ENCODE data around the gene NAA50.

Gene NAA50

GRCh38 chr3:113719758-113720157, 26.3 kb downstream of the NAA50 start:
- Mint-ChIP-seq H3K4me1 (ENCODE audit: low read depth) (peaks cover 15% of the 10 kb centered on the region), H3K27me3 (ENCODE audit: low read depth) (no peaks in the 10 kb centered on the region), H3K36me3 (ENCODE audit: low read depth) (peaks cover 47% of the 10 kb centered on the region), H3K9me3 (no peaks in the 10 kb centered on the region), H3K27ac (no peak overlapping the region), H3K4me3 (no peak overlapping the region)
- DNase-seq (ENCODE audit: low spot score), result no peak

- no peak for DNase-seq (ENCODE audit: low spot score)
- Mint-ChIP-seq H3K9me3 (no peaks in the 10 kb centered on the region), H3K4me1 (ENCODE audit: low read depth) (peaks cover 14% of the 10 kb centered on the region), H3K4me3 (no peak overlapping the region), H3K36me3 (ENCODE audit: low read depth) (peaks cover 44% of the 10 kb centered on the region), H3K27me3 (ENCODE audit: low read depth) (no peaks in the 10 kb centered on the region), H3K27ac (no peak overlapping the region)
Observed at GRCh38 chr3:113719294-113719693, 26.8 kb downstream of the NAA50 start.

DNA sequence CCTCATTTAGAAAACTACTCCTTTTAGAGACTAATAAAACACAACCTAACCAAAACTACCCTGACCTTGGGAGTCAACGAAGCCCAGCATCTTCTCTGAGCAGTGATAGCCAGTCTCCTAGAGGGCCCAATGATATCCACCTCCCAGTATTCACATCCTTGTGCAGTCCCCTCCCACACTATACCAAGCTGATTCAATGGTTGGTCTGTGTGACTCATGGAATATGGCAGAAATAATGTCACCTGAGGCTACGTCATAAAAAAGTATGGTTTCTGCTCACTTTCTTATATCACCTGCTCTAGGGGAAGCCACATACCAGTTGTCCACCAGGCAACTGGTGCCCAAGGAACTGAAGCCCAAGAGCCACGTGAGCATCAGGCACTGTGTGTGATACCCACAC, 28.2 kb downstream of the NAA50 start:
- no peak for DNase-seq (ENCODE audit: low spot score)
- Mint-ChIP-seq H3K9me3 (no peaks in the 10 kb centered on the region), H3K36me3 (ENCODE audit: low read depth) (peaks cover 40% of the 10 kb centered on the region), H3K4me3 (no peak overlapping the region), H3K4me1 (ENCODE audit: low read depth) (peaks cover 11% of the 10 kb centered on the region), H3K27me3 (ENCODE audit: low read depth) (no peaks in the 10 kb centered on the region), H3K27ac (no peak overlapping the region)

GRCh38 chr3:113717308-113717707, 28.7 kb downstream of the NAA50 start:
- peaks cover 4% of the 10 kb centered on the region for H3K27me3 Mint-ChIP-seq (ENCODE audit: low read depth)
- H3K4me3 Mint-ChIP-seq, result no peak overlapping the region
- peaks cover 11% of the 10 kb centered on the region for H3K4me1 Mint-ChIP-seq (ENCODE audit: low read depth)
- H3K9me3 Mint-ChIP-seq, result no peaks in the 10 kb centered on the region
- DNase-seq (ENCODE audit: low spot score), result no peak
- no peak overlapping the region for H3K27ac Mint-ChIP-seq
- peaks cover 35% of the 10 kb centered on the region for H3K36me3 Mint-ChIP-seq (ENCODE audit: low read depth)

- Mint-ChIP-seq H3K4me3 (no peak overlapping the region), H3K27ac (no peak overlapping the region), H3K36me3 (ENCODE audit: low read depth) (peaks cover 15% of the 10 kb centered on the region), H3K9me3 (no peaks in the 10 kb centered on the region), H3K27me3 (ENCODE audit: low read depth) (peaks cover 5% of the 10 kb centered on the region), H3K4me1 (ENCODE audit: low read depth) (peaks cover 5% of the 10 kb centered on the region)
- DNase-seq (ENCODE audit: low spot score), result no peak
Observed at GRCh38 chr3:113714702-113715101, 31.3 kb downstream of the NAA50 start.

GRCh38 chr3:113712129-113712528, 33.9 kb downstream of the NAA50 start:
- Mint-ChIP-seq H3K9me3 (no peaks in the 10 kb centered on the region), H3K27ac (no peak overlapping the region), H3K4me1 (ENCODE audit: low read depth) (peaks cover 5% of the 10 kb centered on the region), H3K27me3 (ENCODE audit: low read depth) (peaks cover 11% of the 10 kb centered on the region), H3K36me3 (ENCODE audit: low read depth) (peaks cover 7% of the 10 kb centered on the region), H3K4me3 (no peak overlapping the region)
- DNase-seq (ENCODE audit: low spot score), result no peak

DNA sequence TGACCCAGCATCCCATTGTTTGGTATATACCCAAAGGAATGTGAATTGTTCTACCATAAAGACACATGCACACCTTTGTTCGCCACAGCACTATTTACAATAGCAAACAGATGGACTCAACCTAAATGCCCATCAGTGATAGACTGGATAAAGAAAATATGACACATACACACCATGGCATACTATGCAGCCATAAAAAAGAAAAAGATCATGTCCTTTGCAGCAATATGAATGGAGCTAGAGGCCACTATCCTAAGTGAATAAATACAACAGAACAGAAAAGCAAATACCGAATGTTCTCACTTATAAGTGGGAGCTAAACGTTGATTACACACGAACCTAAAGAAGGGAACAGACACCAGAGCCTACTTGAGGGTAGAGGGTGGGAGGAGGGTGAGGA, 38.2 kb downstream of the NAA50 start:
- H3K27ac Mint-ChIP-seq, result no peak overlapping the region
- H3K9me3 Mint-ChIP-seq, result no peaks in the 10 kb centered on the region
- peaks cover 14% of the 10 kb centered on the region for H3K27me3 Mint-ChIP-seq (ENCODE audit: low read depth)
- H3K36me3 Mint-ChIP-seq (ENCODE audit: low read depth), result no peaks in the 10 kb centered on the region
- no peak overlapping the region for H3K4me3 Mint-ChIP-seq
- peaks cover 5% of the 10 kb centered on the region for H3K4me1 Mint-ChIP-seq (ENCODE audit: low read depth)
- DNase-seq (ENCODE audit: low spot score), result no peak

- Mint-ChIP-seq H3K9me3 (no peaks in the 10 kb centered on the region), H3K36me3 (ENCODE audit: low read depth) (peaks cover 2% of the 10 kb centered on the region), H3K27me3 (ENCODE audit: low read depth) (no peaks in the 10 kb centered on the region), H3K4me3 (peak overlapping the region; percentile 78), H3K4me1 (ENCODE audit: low read depth) (peaks cover 19% of the 10 kb centered on the region), H3K27ac (peak overlapping the region; percentile 67)
- DNase-seq (ENCODE audit: low spot score), result no peak
Observed at GRCh38 chr3:113698956-113699355, 47.1 kb downstream of the NAA50 start.

DNA sequence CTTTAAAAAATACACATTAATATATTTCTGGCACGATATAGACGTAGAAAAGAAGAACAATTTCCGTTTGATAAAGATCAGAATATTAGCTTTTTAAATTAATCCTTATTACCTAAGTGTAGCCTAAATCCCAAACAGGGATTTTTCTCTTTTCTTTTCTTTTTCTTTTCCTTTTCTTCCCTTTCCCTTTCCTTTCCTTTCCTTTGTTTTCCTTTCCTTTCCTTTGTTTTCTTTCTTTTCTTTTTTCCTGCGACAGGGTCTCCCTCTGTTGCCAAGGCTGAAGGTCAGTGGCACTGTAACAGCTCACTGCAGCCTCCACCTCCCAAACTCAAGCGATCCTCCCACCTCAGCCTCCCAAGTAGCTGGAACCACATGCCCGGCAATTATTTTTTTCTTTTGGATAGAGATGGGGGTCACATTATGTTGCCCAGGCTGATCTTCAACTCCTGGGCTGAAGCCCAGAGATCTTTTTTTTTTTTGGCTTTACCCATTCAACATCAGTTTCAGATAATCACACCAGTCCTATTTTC, 47.8 kb downstream of the NAA50 start:
- Mint-ChIP-seq H3K4me1 (ENCODE audit: low read depth) (peaks cover 22% of the 10 kb centered on the region), H3K9me3 (no peaks in the 10 kb centered on the region), H3K4me3 (no peak overlapping the region), H3K27ac (no peak overlapping the region), H3K27me3 (ENCODE audit: low read depth) (no peaks in the 10 kb centered on the region), H3K36me3 (ENCODE audit: low read depth) (peaks cover 2% of the 10 kb centered on the region)
- no peak for DNase-seq (ENCODE audit: low spot score)

DNA sequence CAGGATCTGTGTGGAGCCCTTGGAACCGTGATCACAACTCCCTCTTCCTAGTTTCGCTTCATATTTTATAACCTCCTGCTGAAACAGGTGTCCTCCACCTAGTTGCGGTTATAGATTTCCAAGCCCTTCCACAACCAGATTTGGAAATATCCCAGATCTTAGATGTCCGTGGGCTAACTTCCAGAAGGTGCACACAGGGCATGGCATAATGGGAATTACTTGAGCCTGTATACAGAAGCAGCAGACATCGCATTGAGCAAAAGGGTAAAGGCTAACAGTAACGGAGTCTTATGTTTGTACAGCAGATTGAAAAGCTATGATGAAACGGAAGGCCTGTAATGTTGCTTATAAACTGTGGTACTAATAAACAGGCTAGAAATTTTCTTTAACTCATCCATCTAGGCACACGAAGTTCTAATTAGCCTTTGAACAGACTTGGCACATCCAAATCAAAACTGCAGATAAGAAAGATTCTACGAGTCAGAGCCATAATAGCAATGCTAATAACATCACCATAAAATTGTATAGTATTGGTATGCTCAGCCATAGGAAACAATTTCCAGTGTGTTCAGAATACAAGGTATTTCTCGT, 48.5 kb downstream of the NAA50 start:
- DNase-seq (ENCODE audit: low spot score), result no peak
- peaks cover 2% of the 10 kb centered on the region for H3K36me3 Mint-ChIP-seq (ENCODE audit: low read depth)
- no peaks in the 10 kb centered on the region for H3K9me3 Mint-ChIP-seq
- H3K4me3 Mint-ChIP-seq, result no peak overlapping the region
- H3K4me1 Mint-ChIP-seq (ENCODE audit: low read depth), result peaks cover 22% of the 10 kb centered on the region
- no peak overlapping the region for H3K27ac Mint-ChIP-seq
- H3K27me3 Mint-ChIP-seq (ENCODE audit: low read depth), result no peaks in the 10 kb centered on the region

DNA sequence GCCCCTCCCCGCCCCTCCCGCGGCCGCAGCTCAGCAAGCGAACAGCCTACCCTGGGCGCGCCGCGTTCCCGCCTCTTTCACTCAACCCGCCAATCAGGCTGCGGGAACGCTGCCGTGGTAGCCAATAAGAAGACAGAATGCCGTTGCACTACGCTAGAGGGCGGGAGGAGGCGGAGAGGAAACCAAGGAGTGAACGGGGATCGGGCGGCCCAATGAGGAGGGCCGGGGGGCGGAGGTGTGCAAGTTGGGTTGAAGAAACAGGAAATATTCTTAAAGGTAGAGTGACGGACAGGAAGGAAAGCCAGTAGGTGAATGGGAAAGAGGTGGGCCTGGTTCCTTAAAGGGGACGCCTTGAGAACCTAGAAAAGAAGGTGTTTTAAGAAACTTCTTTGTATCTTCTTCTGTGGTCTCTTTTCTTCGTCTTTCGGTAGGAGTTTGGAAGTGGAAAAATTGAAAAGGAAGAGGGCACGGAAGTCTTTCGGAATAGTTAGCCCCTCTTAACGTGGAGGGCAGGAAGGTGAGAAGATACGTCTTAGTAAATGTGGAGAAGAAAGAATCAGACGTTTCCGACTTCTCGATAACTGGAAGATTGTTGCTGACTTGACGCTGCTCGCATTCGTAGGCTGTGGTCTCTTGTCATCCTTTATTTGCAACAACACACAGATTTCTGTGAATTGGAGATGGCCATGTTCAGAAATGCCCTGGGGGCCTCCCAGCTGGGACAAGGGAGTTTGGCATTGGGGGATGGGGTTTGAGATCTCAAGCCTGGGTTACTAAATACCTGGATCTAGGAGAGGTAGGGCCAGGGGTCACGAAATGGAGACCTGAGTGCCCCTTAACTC, 49.2 kb downstream of the NAA50 start:
- Mint-ChIP-seq H3K9me3 (no peaks in the 10 kb centered on the region), H3K27me3 (ENCODE audit: low read depth) (no peaks in the 10 kb centered on the region), H3K27ac (no peak overlapping the region), H3K4me3 (no peak overlapping the region), H3K36me3 (ENCODE audit: low read depth) (peaks cover 2% of the 10 kb centered on the region), H3K4me1 (ENCODE audit: low read depth) (peaks cover 22% of the 10 kb centered on the region)
- peak; percentile 99 for DNase-seq (ENCODE audit: low spot score)

DNA sequence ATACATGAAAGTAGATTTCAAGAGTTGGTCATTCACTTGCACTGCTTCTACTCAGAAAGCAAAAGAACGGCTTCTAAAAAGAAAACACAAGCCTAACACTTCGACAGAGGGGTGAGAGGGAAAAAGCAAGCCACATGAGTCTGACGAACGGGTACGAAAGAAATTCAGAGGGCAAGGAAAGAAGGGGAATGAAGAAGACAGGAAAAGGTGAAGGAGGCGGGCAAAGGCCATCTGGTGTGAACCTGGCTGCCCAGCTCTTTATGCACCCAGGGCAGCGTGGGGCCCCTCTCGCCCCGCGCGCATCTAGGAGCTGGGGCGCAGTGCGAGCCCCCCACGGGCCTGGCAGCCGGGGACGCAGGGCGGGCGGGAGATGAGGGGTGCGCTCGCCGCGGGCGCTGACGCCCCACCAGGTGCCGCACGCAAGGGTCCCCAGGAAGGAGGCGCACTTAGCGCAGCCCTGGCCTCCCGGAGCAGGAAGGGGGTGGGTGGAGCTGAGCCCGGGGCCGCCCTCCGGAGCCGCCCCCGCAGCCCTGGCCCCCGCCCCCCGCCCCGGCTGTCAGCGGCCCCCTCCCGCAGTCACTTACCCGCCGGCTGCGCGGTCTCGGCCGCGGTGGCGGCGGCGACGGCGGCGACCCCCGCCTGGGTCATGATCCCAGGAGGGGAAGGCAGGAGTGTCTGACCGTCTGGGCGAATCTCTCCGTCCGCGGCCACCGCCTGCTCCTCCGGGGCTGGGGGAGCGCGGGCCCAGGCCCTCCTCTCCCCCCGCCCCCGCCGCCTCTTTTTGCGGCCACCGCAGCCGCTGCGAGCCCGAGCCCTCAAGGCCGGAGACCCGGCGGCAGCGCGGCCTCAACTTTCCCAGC, 50.0 kb downstream of the NAA50 start, which contains the start of gene USF3:
Gene USF3 (minus strand): TSS at position 857 of the 860 bp plus-strand sequence. CDS start 21,764 bp downstream, outside the sequence.
- Mint-ChIP-seq H3K36me3 (ENCODE audit: low read depth) (peaks cover 2% of the 10 kb centered on the region), H3K27ac (peak within 1 kb of the TSS; percentile 100), H3K27me3 (ENCODE audit: low read depth) (no peaks in the 10 kb centered on the region), H3K9me3 (no peaks in the 10 kb centered on the region), H3K4me3 (peak within 1 kb of the TSS; percentile 99), H3K4me1 (ENCODE audit: low read depth) (peaks cover 22% of the 10 kb centered on the region)
- DNase-seq (ENCODE audit: low spot score), result peak; percentile 75

DNA sequence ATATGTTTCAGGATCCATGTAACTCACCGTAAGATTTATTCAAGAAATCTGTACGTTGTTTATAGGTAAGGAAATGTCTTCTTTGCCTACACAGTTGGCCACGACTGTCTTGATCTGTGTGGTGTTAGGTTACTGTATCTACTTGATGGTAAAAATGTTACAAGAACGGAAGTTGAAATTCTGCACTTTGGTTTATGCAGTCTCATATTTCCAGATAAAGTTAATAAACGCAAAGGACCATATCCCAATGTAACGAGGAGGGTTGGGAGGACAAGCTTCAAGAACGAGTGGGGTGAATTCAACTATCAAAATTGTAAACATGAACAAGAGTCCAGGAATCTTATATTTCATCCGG, 50.6 kb downstream of the NAA50 start:
- Mint-ChIP-seq H3K27me3 (ENCODE audit: low read depth) (no peaks in the 10 kb centered on the region), H3K9me3 (no peaks in the 10 kb centered on the region), H3K4me3 (peak overlapping the region; percentile 99)

DNA sequence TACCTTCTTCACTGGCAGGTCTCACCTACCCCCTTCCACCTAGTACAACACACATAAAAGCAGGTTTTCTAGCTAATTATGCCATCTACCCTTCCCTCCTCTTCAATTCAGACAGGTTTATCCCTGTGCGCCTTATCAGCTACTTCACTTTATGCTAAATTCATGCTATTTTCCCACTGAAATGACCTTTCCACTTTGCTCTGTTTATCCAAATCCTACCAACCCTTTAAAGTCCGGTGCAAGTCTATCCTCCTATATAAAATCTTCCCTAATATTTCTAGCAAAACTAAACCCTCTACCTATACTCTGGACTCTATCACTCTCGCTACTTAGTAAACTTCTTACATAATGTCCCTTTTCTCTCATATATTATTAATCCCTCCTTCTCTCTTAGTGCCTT, 55.6 kb downstream of the NAA50 start:
- no peak overlapping the region for H3K4me3 Mint-ChIP-seq
- H3K9me3 Mint-ChIP-seq, result peaks cover 2% of the 10 kb centered on the region
- peaks cover 12% of the 10 kb centered on the region for H3K4me1 Mint-ChIP-seq (ENCODE audit: low read depth)
- H3K27me3 Mint-ChIP-seq (ENCODE audit: low read depth), result no peaks in the 10 kb centered on the region
- no peak overlapping the region for H3K27ac Mint-ChIP-seq
- peaks cover 12% of the 10 kb centered on the region for H3K36me3 Mint-ChIP-seq (ENCODE audit: low read depth)
- no peak for DNase-seq (ENCODE audit: low spot score)

More for the DNA sequence above, 50.6 kb downstream of the NAA50 start:
- peaks cover 22% of the 10 kb centered on the region for H3K4me1 Mint-ChIP-seq (ENCODE audit: low read depth)
- DNase-seq (ENCODE audit: low spot score), result no peak
- peaks cover 2% of the 10 kb centered on the region for H3K36me3 Mint-ChIP-seq (ENCODE audit: low read depth)
- peak overlapping the region; percentile 100 for H3K27ac Mint-ChIP-seq

All from T-helper 2 cell treated with Interferon-gamma antibody and Interleukin-4, amounts not matched to agents 5 μg/mL and 100 μg/mL, for 36 hours (primary cell).